Heart left ventricle (tissue), 16 donors: ENCODE data around the gene STX8. TPM values are rescaled to one million over a fixed set of nuclear protein-coding genes. Genes with fewer than 3 reads are reported as not detected.

Experiments used
- ATAC-seq, 4 donors: fragments of 200-7000 bp; cut with Tn5 transposase; one replicate each; pipeline ENCODE4 v1.9.1; 2020 to 2022; ENCODE audit warnings: moderate library complexity in 4 of 4, mild to moderate bottlenecking in 3 of 4, moderate number of reproducible peaks in 1 of 4
- DNase-seq, 5 donors: peaks; one replicate each; pipeline ENCODE4 v3.0.0-alpha.2; 2020
- H3K27ac ChIP-seq, 12 donors: fragments of 200-600 bp; sonication (generic) in 4 of 12; one replicate each; pipeline versions ENCODE4 v1.5.0 to v1.8.0; 2016 to 2022; ENCODE audit warnings: mild to moderate bottlenecking in 2 of 12
- H3K27me3 ChIP-seq, 9 donors: fragments of 200-600 bp; sonication (generic) in 2 of 9; one replicate each; pipeline versions ENCODE4 v1.5.1 to v1.8.0; 2016 to 2022; ENCODE audit warnings: mild to moderate bottlenecking in 3 of 9
- H3K36me3 ChIP-seq, 9 donors: fragments of 200-600 bp; sonication (generic) in 2 of 9; one replicate each; pipeline versions ENCODE4 v1.5.0 to v1.8.0; 2018 to 2022; ENCODE audit warnings: mild to moderate bottlenecking in 2 of 9
- H3K4me1 ChIP-seq, 12 donors: fragments of 200-600 bp; sonication (generic) in 4 of 12; one replicate each; pipeline versions ENCODE4 v1.5.0 to v1.8.0; 2016 to 2022; ENCODE audit warnings: mild to moderate bottlenecking in 3 of 12
- H3K4me3 ChIP-seq, 12 donors: fragments of 200-600 bp; sonication (generic) in 4 of 12; one replicate each; pipeline versions ENCODE4 v1.5.0 to v1.8.0; 2017 to 2022; ENCODE audit warnings: mild to moderate bottlenecking in 9 of 12, moderate library complexity in 4 of 12
- H3K9me3 ChIP-seq, 12 donors: fragments of 200-600 bp; sonication (generic) in 4 of 12; one replicate each; pipeline versions ENCODE4 v1.5.0 to v1.8.0; 2016 to 2022; ENCODE audit warnings: mild to moderate bottlenecking in 1 of 12
- CTCF ChIP-seq, 12 donors: fragments of 200-600 bp; sonication (generic) in 4 of 12; IDR thresholded peaks; one replicate each; pipeline versions ENCODE4 v1.5.0 to v1.8.0; 2018 to 2022; ENCODE audit warnings: antibody characterized with exemption in 12 of 12, mild to moderate bottlenecking in 5 of 12
- POLR2A ChIP-seq, 2 donors: fragments of 450-650 bp; IDR thresholded peaks; one replicate each; pipeline ENCODE4 v1.6.1; 2017; ENCODE audit warnings: antibody characterized with exemption in 2 of 2, mild to moderate bottlenecking in 2 of 2, moderate library complexity in 2 of 2
- WGBS, 4 donors: extraction: QIAGEN DNeasy Blood & Tissue Kit in 2 of 4; methylation state at CpG; one replicate each; pipeline versions ENCODE4 v1.1.5 to v1.1.7; 2013 to 2018; 5-methylcytosine and 5-hydroxymethylcytosine counted together
- intact Hi-C, 10 donors: fragments of 100-400 bp; cut with DNase I; formaldehyde crosslinking; loops; one replicate each; pipeline versions ENCODE4 v1.11.1 to v1.14.2; 2022
- polyA plus RNA-seq, 2 donors: library from polyadenylated mRNA; stranded (reverse); fragments of 200-250 nt; gene quantifications; one replicate each; pipeline ENCODE4 v1.2.3, GENCODE V29; 2013
- total RNA-seq, 9 donors: library from RNA; depleted of rRNA in 2 of 9; stranded (reverse); fragments of >200 nt in 2 of 9; fragmentation: NEBNext Ultra II Directional in 3 of 9; extraction: Animal tissue kit (Norgen Biotek cat#: 25700) in 3 of 9; gene quantifications; one replicate each; pipeline versions ENCODE4 v1.1.0 to v1.2.4, GENCODE V29; 2016 to 2023
- donor health status: ischemic (EF 13 %, LVEDD 7.1; RV severe dilation, severe dysfunction).
- donor health status: healthy with polysubstance abuse.
- donor health status: DM: no; HTN: yes; CAD: no.
- donor health status: DM: no; HTN: no; CAD: no.
- donor health status: ischemic (EF 25% LVEDD 6.9; RV normal size, moderate dysfunction).
- donor health status: ischemic (EF 25% LVEDD 5.7; RV mildly dilated, moderate dysfunction).
- donor health status: healthy.
- donor health status: DM: yes; HTN: yes; CAD: no.
- donor health status: ischemic (EF 35%, LVEDD 5.7; RV mildly dilated, moderate dysfunction).
- donor health status: nonischemic (EF 11% LVEDD 7.7; RV severe dilation, severe dysfunction).
- donor health status: DM: yes; HTN: yes; CAD: no.
- donor health status: PGD.
- donor health status: ischemic (EF 29% LVEDD 5.4; RV normal size, mild dysfunction).
- donor health status: nonischemic (EF 23%, LVEDD 6.1; RV moderate dilation, normal function).

The STX8 gene
- total and polyA plus RNA-seq, 11 donors: 43.2 to 86.0 (median 62.3) TPM

GRCh38 chr17:9487406-9487805, 88.2 kb downstream of the STX8 start:
- no peak for ATAC-seq
- intact Hi-C loops: no loop called here
- H3K27ac ChIP-seq: no peak overlapping the region

GRCh38 chr17:9484789-9485188, 90.8 kb downstream of the STX8 start:
- Histone ChIP-seq H3K4me1 (no peaks in the 10 kb centered on the region), H3K4me3 (no peak overlapping the region), H3K36me3 (peaks cover 0 to 2% (median 0%) of the 10 kb centered on the region in 9 donors), H3K9me3 (no peaks in the 10 kb centered on the region), H3K27ac (no peak overlapping the region), H3K27me3 (no peaks in the 10 kb centered on the region)
- TF ChIP-seq POLR2A (IDR thresholded peaks at IDR 0.05) (no peak), CTCF (IDR thresholded peaks at IDR 0.05) (no peak)
- no peak for DNase-seq
- 91 to 97% (median 92%) methylated on average over 2 of the region's 2 CpGs for WGBS, 4 donors
- ATAC-seq: no peak
- intact Hi-C loops: no loop called here

More at GRCh38 chr17:9487406-9487805, 88.2 kb downstream of the STX8 start:
- WGBS, 4 donors: 88 to 94% (median 91%) methylated on average over 7 of the region's 7 CpGs
- no peaks in the 10 kb centered on the region for H3K27me3 ChIP-seq
- TF ChIP-seq POLR2A (IDR thresholded peaks at IDR 0.05) (no peak), CTCF (IDR thresholded peaks at IDR 0.05) (no peak)
- peaks cover 0 to 22% (median 11%) of the 10 kb centered on the region in 9 donors for H3K36me3 ChIP-seq
- peaks cover 0 to 5% (median 0%) of the 10 kb centered on the region in 12 donors for H3K9me3 ChIP-seq
- no peak for DNase-seq
- H3K4me1 ChIP-seq: no peaks in the 10 kb centered on the region
- no peak overlapping the region for H3K4me3 ChIP-seq

- intact Hi-C loops: no loop called here
Measured at GRCh38 chr17:9479964-9480363, 95.7 kb downstream of the STX8 start.

GRCh38 chr17:9478889-9479288, 96.7 kb downstream of the STX8 start:
- DNase-seq (no peak), ATAC-seq (no peak)
- intact Hi-C loops: no loop called here
- TF ChIP-seq POLR2A (IDR thresholded peaks at IDR 0.05) (no peak), CTCF (IDR thresholded peaks at IDR 0.05) (no peak)
- H3K27ac ChIP-seq: no peak overlapping the region
- no peaks in the 10 kb centered on the region for H3K9me3 ChIP-seq
- peaks cover 0 to 3% (median 0%) of the 10 kb centered on the region in 12 donors for H3K4me1 ChIP-seq
- no peak overlapping the region for H3K4me3 ChIP-seq
- H3K36me3 ChIP-seq: no peaks in the 10 kb centered on the region
- WGBS, 4 donors: 97 to 99% (median 98%) methylated on average over 3 of the region's 3 CpGs
- no peaks in the 10 kb centered on the region for H3K27me3 ChIP-seq

More at GRCh38 chr17:9479964-9480363, 95.7 kb downstream of the STX8 start:
- DNase-seq (no peak), ATAC-seq (no peak)
- H3K4me3 ChIP-seq: no peak overlapping the region
- H3K27me3 ChIP-seq: no peaks in the 10 kb centered on the region
- TF ChIP-seq POLR2A (IDR thresholded peaks at IDR 0.05): no peak
- no peak for TF ChIP-seq CTCF (IDR thresholded peaks at IDR 0.05)
- H3K27ac ChIP-seq: no peak overlapping the region
- no peaks in the 10 kb centered on the region for H3K4me1 ChIP-seq
- 70 to 86% (median 80%) methylated on average over 4 of the region's 4 CpGs for WGBS, 4 donors
- no peaks in the 10 kb centered on the region for H3K36me3 ChIP-seq
- no peaks in the 10 kb centered on the region for H3K9me3 ChIP-seq
